GM19468 (cell line): ENCODE data around the gene TNFRSF4.
"Not testable (repeated sequence)": the region's sequence is repeated elsewhere in the genome, so short reads cannot be mapped to it uniquely, and the experiment has no call there.

Experiments used
- ATAC-seq: cut with Tn5 transposase; IDR thresholded peaks from one replicate; pipeline ENCODE4 v1.9.1; 2021; ENCODE audit warnings: mild to moderate bottlenecking, moderate library complexity, moderate number of reproducible peaks; ENCODE audit not compliant: unreplicated experiment; ENCODE audit errors: extremely low read depth

The TNFRSF4 gene

GRCh38 chr1:1204998-1205768 is 8.8 kb downstream of the TNFRSF4 start:
- no peak for ATAC-seq

- ATAC-seq, result no peak
These were observed 9.5 kb downstream of the TNFRSF4 start for GRCh38 chr1:1204425-1204920.

GRCh38 chr1:1203561-1204424 is 10.2 kb downstream of the TNFRSF4 start:
- no peak for ATAC-seq

GRCh38 chr1:1202831-1203560 is 11.0 kb downstream of the TNFRSF4 start:
- no peak for ATAC-seq

GRCh38 chr1:1200876-1201810 is 12.8 kb downstream of the TNFRSF4 start:
- ATAC-seq, result peak; percentile 17

- no peak for ATAC-seq
These were observed 13.7 kb downstream of the TNFRSF4 start for GRCh38 chr1:1199961-1200875.

- no peak for ATAC-seq
These were observed 14.6 kb downstream of the TNFRSF4 start for GRCh38 chr1:1199141-1199960.

GRCh38 chr1:1198423-1199140 is 15.4 kb downstream of the TNFRSF4 start:
- ATAC-seq, result no peak

GRCh38 chr1:1197551-1198422 is 16.2 kb downstream of the TNFRSF4 start:
- ATAC-seq, result no peak

GRCh38 chr1:1197188-1197500 is 16.8 kb downstream of the TNFRSF4 start:
- no peak for ATAC-seq

- ATAC-seq, result no peak
These were observed 17.3 kb downstream of the TNFRSF4 start for GRCh38 chr1:1196431-1197187.

GRCh38 chr1:1195726-1196125 is 18.2 kb downstream of the TNFRSF4 start:
- not testable (repeated sequence) for ATAC-seq

GRCh38 chr1:1194723-1195122 is 19.2 kb downstream of the TNFRSF4 start:
- no peak for ATAC-seq

GRCh38 chr1:1191734-1192133 is 22.2 kb downstream of the TNFRSF4 start:
- ATAC-seq, result no peak

- ATAC-seq, result no peak
These were observed 24.8 kb downstream of the TNFRSF4 start for GRCh38 chr1:1189111-1189510.
